Loucy (cell line): ENCODE results near the gene REEP1.

ENCODE experiments used
- EZH2phosphoT487 ChIP-seq: fragments of 200-600 bp; IDR thresholded peaks from 2 replicates; pipeline ENCODE4 v1.6.1; 2018; ENCODE audit warnings: antibody characterized with exemption, mild to moderate bottlenecking, moderate library complexity, borderline replicate concordance
- TF ChIP-seq, protein P1 (sequence below): fragments of 200-600 bp; sonication (generic); conservative IDR thresholded peaks from 2 replicates; pipeline ENCODE4 v1.5.1; 2014; ENCODE audit warnings: mild to moderate bottlenecking, antibody characterized with exemption, low read length

- TF ChIP-seq, protein P1, sequence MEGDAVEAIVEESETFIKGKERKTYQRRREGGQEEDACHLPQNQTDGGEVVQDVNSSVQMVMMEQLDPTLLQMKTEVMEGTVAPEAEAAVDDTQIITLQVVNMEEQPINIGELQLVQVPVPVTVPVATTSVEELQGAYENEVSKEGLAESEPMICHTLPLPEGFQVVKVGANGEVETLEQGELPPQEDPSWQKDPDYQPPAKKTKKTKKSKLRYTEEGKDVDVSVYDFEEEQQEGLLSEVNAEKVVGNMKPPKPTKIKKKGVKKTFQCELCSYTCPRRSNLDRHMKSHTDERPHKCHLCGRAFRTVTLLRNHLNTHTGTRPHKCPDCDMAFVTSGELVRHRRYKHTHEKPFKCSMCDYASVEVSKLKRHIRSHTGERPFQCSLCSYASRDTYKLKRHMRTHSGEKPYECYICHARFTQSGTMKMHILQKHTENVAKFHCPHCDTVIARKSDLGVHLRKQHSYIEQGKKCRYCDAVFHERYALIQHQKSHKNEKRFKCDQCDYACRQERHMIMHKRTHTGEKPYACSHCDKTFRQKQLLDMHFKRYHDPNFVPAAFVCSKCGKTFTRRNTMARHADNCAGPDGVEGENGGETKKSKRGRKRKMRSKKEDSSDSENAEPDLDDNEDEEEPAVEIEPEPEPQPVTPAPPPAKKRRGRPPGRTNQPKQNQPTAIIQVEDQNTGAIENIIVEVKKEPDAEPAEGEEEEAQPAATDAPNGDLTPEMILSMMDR: no peak
- TF ChIP-seq EZH2phosphoT487: no peak
Measured at GRCh38 chr2:86292571-86293515, 44.6 kb downstream of the REEP1 start.
